SJSA1 (cell line): ENCODE measurements around the gene TM2D1. TPM values are rescaled to one million over a fixed set of nuclear protein-coding genes. Genes with fewer than 3 reads are reported as not detected.
"Not testable (repeated sequence)": the region's sequence is repeated elsewhere in the genome, so short reads cannot be mapped to it uniquely, and the experiment has no call there.

Source experiments
- DNase-seq, 2 experiments: peaks; one replicate each; pipeline ENCODE4 v3.0.0-alpha.2; 2015 to 2020; ENCODE audit warnings: low spot score in 2 of 2, low read depth in 1 of 2
- H3K27ac ChIP-seq: fragments of 250-450 bp; sonication (Bioruptor Pico); 2 replicates; pipeline ENCODE4 v1.5.1; 2020; ENCODE audit warnings: mild to moderate bottlenecking, moderate library complexity
- H3K27me3 ChIP-seq: fragments of 250-450 bp; sonication (Bioruptor Pico); replicated peaks from 2 replicates; pipeline ENCODE4 v1.5.1; 2020; ENCODE audit warnings: mild to moderate bottlenecking, moderate library complexity
- H3K36me3 ChIP-seq: fragments of 250-450 bp; sonication (Bioruptor Pico); 2 replicates; pipeline ENCODE4 v1.5.1; 2020; ENCODE audit warnings: mild to moderate bottlenecking
- H3K4me1 ChIP-seq: fragments of 250-450 bp; sonication (Bioruptor Pico); replicated peaks from 2 replicates; pipeline ENCODE4 v1.6.1; 2021; ENCODE audit warnings: mild to moderate bottlenecking
- H3K4me3 ChIP-seq: fragments of 250-450 bp; sonication (Bioruptor Pico); 2 replicates; pipeline ENCODE4 v1.5.1; 2020; ENCODE audit warnings: mild to moderate bottlenecking
- H3K9me3 ChIP-seq: fragments of 250-450 bp; sonication (Bioruptor Pico); replicated peaks from 2 replicates; pipeline ENCODE4 v1.5.1; 2020; ENCODE audit warnings: mild to moderate bottlenecking
- total RNA-seq: library from RNA; depleted of rRNA; stranded (reverse); fragments of >200 nt; shearing (Covaris generic); gene quantifications from 2 replicates; pipeline ENCODE4 v1.2.3, GENCODE V29; 2014

The TM2D1 gene
- total RNA-seq, 1 experiment from 2014 or later, result 55.9 TPM

DNA sequence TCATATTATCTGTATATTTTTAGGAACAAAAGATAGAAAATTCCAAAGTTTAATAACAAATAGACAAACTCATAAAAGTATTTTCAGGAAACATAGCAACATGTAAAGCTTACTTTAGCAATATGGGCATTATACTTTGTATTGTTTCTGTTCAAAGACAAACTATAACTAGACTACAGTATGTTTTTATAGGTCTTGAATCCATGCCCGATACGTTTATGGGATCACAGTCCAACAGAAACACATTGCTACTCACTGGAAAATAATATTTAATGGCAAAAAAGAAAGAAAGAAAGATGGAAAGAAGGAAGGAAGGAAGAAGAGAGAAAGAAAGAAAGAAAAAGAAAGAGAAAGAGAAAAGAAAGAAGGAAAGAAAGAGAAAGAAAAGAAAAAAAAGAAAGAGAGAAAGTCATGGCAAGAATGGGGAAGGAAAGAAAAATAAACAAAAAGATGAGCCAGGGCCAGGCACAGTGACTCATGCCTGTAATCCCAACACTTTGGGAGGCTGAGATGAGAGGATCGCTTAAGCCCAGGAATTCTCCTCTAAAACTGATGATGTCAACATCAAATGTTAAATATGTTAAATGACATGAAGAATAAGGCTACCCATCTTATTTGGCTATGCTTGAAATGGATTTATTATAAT, 32.7 kb downstream of the TM2D1 start:
- H3K36me3 ChIP-seq, result peaks cover 2% of the 10 kb centered on the region; the same call in 1 of the 2 replicates
- H3K27me3 ChIP-seq, result no peaks in the 10 kb centered on the region
- peak; percentile 63 to 85 for DNase-seq
- H3K4me1 ChIP-seq, result peaks cover 5% of the 10 kb centered on the region
- peak overlapping the region; percentile 18 for H3K4me3 ChIP-seq
- no peaks in the 10 kb centered on the region for H3K9me3 ChIP-seq
- H3K27ac ChIP-seq, result peak overlapping the region; percentile 34; the same call in 1 of the 2 replicates

DNA sequence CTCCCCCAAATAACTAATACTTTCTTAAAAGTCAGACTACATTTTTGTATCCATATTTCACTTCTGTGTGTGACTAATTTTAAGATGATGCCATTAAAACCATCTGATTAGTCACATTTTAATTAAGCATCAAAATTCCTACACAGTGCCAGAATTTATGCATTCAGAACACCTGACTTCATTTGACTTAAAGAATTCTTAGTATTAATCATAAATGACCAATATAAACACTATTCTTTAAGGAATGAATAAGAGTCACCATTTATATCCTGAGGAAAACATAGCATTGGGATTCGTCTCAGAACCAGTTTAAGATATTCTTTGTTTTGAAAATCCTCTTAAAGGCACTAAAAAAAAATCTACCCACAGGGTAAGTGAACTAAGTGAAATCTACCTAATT, 37.0 kb downstream of the TM2D1 start:
- H3K27ac ChIP-seq, result no peak overlapping the region

DNA sequence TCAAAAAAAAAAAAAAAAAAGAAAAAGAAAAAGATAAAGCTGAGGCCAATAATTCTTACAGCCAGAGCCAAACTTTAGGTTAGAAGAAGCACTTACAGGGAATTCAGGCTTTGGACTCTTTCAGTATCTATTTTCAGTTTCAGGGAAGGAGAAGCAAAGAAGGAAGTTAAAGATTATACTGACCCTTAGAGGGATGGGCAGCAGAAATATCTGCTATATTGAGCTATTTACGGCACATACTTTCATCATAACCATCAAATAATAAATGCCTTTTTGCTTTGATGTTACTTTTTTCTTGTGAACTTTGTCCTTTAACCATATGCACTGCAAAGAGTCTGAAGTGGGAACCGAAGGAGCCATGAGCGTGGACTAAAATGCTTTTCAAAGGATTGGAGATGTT, 42.0 kb downstream of the TM2D1 start:
- no peak for DNase-seq
- Histone ChIP-seq H3K27ac (no peak overlapping the region), H3K4me3 (no peak overlapping the region), H3K27me3 (no peaks in the 10 kb centered on the region), H3K36me3 (peaks cover 4% of the 10 kb centered on the region; the same call in 1 of the 2 replicates), H3K9me3 (no peaks in the 10 kb centered on the region), H3K4me1 (no peaks in the 10 kb centered on the region)

More for the DNA sequence above, 37.0 kb downstream of the TM2D1 start:
- Histone ChIP-seq H3K9me3 (no peaks in the 10 kb centered on the region), H3K4me3 (no peak overlapping the region), H3K4me1 (peaks cover 4% of the 10 kb centered on the region), H3K27me3 (no peaks in the 10 kb centered on the region), H3K36me3 (peaks cover 4% of the 10 kb centered on the region; the same call in 1 of the 2 replicates)
- no peak for DNase-seq

DNA sequence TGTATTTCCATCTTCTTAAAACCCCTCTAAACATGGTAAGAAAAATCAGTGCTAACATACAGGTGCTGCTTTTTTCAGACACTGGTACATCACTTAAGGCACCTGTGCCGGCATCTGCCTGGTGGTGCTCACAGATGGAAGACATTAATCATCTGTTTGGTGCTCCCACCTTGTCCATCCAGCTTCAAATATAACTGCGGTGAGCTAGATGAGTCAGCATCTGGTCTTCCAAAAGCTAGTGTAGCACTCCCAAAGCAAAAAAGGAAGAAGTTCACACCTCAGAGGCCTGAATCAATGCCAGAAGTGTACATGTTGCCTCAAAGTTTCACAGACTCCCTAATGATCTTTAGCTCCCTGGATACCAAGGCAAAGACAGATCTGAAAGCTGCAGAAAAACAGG, 44.4 kb downstream of the TM2D1 start:
- Histone ChIP-seq H3K27ac (no peak overlapping the region), H3K9me3 (no peaks in the 10 kb centered on the region), H3K4me1 (no peaks in the 10 kb centered on the region), H3K27me3 (no peaks in the 10 kb centered on the region), H3K36me3 (peaks cover 4% of the 10 kb centered on the region; the same call in 1 of the 2 replicates), H3K4me3 (no peak overlapping the region)
- no peak for DNase-seq

DNA sequence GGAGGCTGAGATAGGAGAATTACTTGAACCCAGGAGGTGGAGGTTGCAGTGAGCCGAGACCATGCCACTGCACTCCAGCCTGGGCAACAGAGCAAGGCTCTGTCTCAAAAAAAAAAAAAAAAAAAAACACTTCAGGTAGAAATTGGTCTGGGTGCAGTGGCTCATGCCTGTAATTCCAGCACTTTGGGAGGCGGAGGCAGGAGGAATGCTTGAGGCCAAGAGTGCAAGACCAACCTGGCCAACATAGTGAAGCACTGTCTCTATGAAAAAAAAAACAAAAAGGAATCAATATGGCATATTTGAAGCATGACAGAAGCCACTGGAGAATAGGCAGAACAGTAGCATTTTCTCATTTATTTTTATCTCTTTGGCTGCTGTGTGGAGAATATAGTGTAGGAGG, 48.1 kb downstream of the TM2D1 start:
- H3K27ac ChIP-seq, H3K9me3 ChIP-seq, H3K4me1 ChIP-seq, DNase-seq, H3K4me3 ChIP-seq, H3K27me3 ChIP-seq, H3K36me3 ChIP-seq: not testable (repeated sequence)

DNA sequence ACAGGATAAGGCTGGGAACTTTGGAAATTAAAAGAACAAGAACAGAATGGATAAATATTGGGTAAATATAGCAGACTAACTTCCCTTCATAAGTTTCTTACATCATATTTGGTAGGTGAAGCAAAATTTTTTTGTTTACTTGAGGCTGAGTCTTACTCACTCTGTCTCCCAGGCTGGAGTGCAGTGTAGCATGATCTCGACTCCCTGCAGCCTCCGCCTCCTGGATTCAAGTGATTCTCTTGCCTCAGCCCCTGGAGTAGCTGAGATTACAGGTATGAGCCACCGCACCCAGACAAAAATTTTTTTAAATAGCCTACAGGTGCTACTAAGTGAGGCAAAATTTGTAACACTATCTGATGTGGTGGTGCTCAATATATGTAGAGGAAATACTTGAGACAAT, 50.7 kb downstream of the TM2D1 start:
- Histone ChIP-seq H3K27me3 (no peaks in the 10 kb centered on the region), H3K4me1 (no peaks in the 10 kb centered on the region), H3K9me3 (no peaks in the 10 kb centered on the region), H3K36me3 (no peaks in the 10 kb centered on the region), H3K4me3 (no peak overlapping the region), H3K27ac (no peak overlapping the region)
- no peak for DNase-seq

DNA sequence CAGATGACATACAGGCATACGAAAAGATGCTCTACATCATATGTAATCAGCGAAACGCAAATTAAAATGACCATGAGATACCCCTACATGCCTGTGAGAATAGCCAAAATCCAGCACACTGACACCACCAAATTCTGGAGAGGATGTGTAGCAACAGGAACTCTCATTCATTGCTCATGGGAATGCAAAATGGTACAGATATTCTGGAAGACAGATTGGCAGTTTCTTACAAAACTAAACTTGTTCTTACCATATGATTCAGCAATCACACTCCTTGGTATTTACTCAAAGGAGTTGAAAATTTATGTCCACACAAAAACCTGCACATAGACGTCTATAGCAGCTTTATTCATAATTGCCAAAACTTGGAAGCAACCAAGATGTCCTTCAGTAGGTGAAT, 52.6 kb downstream of the TM2D1 start:
- H3K27ac ChIP-seq, result no peak overlapping the region
- DNase-seq, result no peak
- H3K36me3 ChIP-seq, result no peaks in the 10 kb centered on the region

DNA sequence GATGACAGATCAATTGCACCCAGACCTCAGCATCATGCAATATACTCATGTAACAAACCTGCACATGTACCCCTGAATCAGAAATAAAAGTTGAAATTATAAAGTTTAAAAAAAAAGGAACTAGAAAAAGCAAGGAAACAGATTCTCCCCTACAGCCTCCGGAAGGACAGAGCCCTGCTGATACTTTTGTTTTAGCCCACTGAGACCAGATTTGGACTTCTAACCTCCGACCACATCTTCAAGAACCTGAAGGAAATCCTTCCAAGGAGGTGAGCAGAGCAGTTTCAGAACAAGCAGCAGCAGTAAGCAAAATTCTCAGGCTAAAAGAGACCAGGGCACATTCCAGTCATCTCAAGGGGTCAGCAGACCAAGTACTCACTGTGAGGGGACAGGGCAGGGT, 54.5 kb downstream of the TM2D1 start:
- Histone ChIP-seq H3K27ac (no peak overlapping the region), H3K4me1 (no peaks in the 10 kb centered on the region), H3K4me3 (no peak overlapping the region), H3K36me3 (no peaks in the 10 kb centered on the region), H3K9me3 (no peaks in the 10 kb centered on the region), H3K27me3 (no peaks in the 10 kb centered on the region)
- DNase-seq, result no peak

More for the DNA sequence above, 52.6 kb downstream of the TM2D1 start:
- H3K9me3 ChIP-seq, result no peaks in the 10 kb centered on the region
- H3K4me1 ChIP-seq, result no peaks in the 10 kb centered on the region
- H3K27me3 ChIP-seq, result no peaks in the 10 kb centered on the region
- H3K4me3 ChIP-seq, result no peak overlapping the region

DNA sequence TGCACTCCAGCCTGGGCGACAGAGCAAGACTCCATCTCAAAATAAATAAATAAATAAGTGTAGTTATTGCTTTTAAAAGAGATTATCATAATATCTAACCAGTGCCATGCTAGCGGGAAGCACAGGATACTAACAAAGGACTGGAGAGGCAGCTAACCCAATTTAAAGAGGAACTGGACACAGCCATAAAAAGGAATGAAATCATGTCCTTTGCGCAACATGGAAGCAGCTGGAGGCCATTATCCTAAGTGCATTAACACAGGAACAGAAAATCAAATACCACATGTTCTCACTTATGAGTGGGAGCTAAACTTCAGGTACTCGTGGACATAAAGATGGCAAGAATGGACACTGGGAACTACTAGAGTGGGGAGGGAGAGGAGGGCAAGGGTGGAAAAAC, 54.9 kb downstream of the TM2D1 start:
- DNase-seq, result no peak
- Histone ChIP-seq H3K27me3 (no peaks in the 10 kb centered on the region), H3K27ac (no peak overlapping the region), H3K9me3 (no peaks in the 10 kb centered on the region), H3K36me3 (no peaks in the 10 kb centered on the region), H3K4me3 (no peak overlapping the region), H3K4me1 (no peaks in the 10 kb centered on the region)

DNA sequence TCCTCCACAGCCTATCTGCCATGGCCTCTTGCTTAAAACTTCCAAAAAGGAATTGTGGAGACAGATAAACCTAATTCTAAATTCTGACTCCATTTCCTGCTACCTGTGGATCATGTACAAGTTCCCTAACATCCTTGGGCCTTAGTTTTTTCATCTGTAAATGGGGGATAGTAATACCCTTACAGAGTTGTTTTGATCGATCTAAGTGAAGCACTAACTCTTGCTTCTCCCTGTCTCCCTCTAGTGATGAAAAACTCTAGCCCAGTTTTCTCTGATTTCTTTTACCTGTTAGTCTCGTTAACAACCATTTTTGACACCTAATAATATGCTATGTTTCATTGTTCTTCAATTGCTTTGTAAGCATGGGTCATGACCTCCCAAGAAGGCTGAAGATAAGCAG, 65.9 kb downstream of the TM2D1 start:
- Histone ChIP-seq H3K36me3 (no peaks in the 10 kb centered on the region), H3K27me3 (no peaks in the 10 kb centered on the region)
- DNase-seq, result no peak

DNA sequence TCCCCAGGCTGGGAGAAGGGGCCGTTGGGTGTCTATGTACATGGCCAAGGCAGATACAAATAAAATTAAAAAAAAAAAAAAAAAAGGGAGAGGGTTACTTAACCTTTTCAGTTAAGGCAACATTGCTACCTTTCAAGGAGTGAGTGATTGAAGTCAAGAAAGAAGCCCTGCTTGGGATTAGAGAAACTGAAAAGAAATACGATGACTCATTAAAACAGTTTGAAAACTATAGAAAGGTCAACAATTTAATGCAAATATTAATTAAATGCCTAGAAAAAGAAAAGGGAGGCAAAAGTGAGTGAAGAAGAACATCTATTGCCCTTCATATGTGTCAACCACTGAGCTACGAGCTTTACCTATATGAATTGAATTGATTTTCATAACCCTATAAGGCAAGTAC, 69.5 kb downstream of the TM2D1 start:
- H3K4me1 ChIP-seq, result no peaks in the 10 kb centered on the region
- H3K36me3 ChIP-seq, result no peaks in the 10 kb centered on the region
- H3K9me3 ChIP-seq, result no peaks in the 10 kb centered on the region; the same call in 1 of the 2 replicates
- H3K27me3 ChIP-seq, result no peaks in the 10 kb centered on the region
- no peak for DNase-seq
- no peak overlapping the region for H3K27ac ChIP-seq
- H3K4me3 ChIP-seq, result no peak overlapping the region

More for the DNA sequence above, 65.9 kb downstream of the TM2D1 start:
- Histone ChIP-seq H3K9me3 (no peaks in the 10 kb centered on the region; the same call in 1 of the 2 replicates), H3K27ac (no peak overlapping the region), H3K4me1 (no peaks in the 10 kb centered on the region), H3K4me3 (no peak overlapping the region)

DNA sequence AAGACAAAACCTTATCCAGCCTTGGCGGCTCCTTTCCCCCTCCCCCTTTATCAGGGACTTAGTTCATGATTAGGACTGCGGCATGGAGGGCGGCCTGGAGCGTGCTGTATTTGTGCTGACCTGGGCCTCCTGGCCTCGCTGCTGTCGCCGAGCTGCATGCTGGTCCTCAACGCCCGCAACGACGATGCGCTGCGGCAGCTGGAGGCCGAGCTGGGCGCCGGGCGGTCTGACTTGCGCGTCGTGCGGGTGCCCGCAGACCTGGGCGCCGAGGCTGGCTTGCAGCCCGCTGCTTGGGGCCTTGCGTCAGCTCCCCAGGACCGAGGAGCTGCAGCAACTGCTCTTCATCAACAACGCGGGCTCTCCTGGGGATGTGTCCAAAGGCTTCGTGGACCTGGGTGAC, 70.9 kb downstream of the TM2D1 start:
- H3K4me1 ChIP-seq, result no peaks in the 10 kb centered on the region
- no peak overlapping the region for H3K4me3 ChIP-seq
- H3K36me3 ChIP-seq, result no peaks in the 10 kb centered on the region
- no peaks in the 10 kb centered on the region; the same call in 1 of the 2 replicates for H3K9me3 ChIP-seq
- no peak overlapping the region for H3K27ac ChIP-seq
- DNase-seq, result no peak
- H3K27me3 ChIP-seq, result no peaks in the 10 kb centered on the region

DNA sequence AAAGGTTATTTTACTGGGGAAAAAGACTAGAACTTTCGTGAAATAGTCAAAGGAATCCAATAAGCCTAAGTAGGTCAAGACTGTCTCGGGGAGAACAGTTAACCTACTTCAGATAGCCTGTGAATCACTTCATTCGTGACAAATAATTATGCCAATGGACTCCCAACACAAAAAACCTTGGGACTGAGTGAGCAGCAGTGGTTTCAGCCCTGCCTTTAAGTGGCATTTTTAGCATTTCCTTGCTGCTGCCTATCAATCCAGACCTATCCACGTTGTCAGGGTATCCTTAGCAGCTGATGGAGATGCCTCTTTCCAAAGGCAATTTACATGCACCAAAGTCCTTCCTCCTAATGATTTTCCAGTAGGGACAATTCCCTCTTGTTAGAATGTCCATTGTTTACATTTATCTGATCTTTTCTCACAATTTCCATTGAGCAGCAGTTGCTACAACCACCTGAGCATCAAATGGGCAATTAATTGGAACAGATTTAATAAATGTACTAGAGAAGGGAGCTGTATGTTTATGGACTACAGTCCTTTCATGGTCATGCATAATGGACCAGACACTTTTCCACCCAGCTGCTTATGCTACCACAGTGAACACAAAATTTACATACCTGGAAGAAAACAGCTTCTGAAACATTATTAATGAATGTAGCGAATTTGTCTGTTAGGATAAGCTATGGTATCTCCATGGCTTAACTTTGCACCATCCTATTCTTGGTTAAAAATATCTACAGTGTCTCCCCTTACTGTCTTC, 75.8 kb downstream of the TM2D1 start:
- no peaks in the 10 kb centered on the region for H3K4me1 ChIP-seq
- no peaks in the 10 kb centered on the region for H3K9me3 ChIP-seq
- no peak for DNase-seq
- no peaks in the 10 kb centered on the region for H3K36me3 ChIP-seq
- no peak overlapping the region for H3K27ac ChIP-seq
- H3K27me3 ChIP-seq, result no peaks in the 10 kb centered on the region
- no peak overlapping the region for H3K4me3 ChIP-seq

DNA sequence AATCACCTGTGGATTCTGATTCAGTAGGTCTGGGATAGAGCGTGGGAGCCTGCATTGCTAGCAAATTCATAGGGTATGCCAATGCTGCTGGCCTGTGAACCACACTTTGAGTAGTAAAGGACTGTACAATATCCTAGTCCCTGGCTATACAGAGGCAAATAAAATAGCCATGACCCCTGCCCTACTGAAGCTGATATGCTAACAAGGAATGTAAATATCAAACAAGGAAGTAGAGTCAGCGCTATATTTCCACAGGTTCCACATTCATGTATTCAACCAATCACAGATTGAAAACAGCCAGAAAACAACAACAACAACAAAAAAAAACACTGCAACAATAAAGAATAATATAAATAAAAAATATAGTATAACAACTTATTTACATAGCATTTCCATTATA, 77.8 kb downstream of the TM2D1 start:
- no peak for DNase-seq
- no peaks in the 10 kb centered on the region for H3K27me3 ChIP-seq
- H3K4me3 ChIP-seq, result no peak overlapping the region
- no peak overlapping the region for H3K27ac ChIP-seq
- H3K36me3 ChIP-seq, result no peaks in the 10 kb centered on the region
- H3K4me1 ChIP-seq, result no peaks in the 10 kb centered on the region
- H3K9me3 ChIP-seq, result no peaks in the 10 kb centered on the region
